Activated CD4-positive, alpha-beta T cell treated with anti-CD3 and anti-CD28 coated beads, Interleukin-2, amount 50 U/mL, for 1 hour (primary cell): ENCODE data around the gene DHPS.
"Not testable (repeated sequence)": the region's sequence is repeated elsewhere in the genome, so short reads cannot be mapped to it uniquely, and the experiment has no call there.

Experiments
- DNase-seq: peaks from one replicate; pipeline ENCODE4 v3.0.0-alpha.2; 2020

The DHPS gene

DNA sequence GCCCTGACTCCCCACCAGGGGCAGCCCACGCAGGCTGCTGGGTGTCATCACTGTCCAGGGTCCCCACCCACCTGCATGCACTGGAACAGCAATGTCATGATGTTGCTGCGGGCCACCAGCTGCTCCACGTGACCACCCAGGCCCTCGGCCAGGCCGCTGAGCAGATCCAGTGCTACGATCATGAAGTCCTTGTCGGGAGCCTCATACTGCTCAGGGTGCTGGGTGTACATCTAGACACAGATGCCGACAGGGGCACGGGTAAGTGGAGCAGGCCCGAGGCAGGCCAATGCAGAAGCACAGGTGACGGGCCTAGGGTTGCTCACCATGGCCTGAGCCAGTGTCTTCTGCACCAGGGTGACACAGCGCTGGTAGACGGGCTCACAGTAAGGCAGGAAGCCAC is 23.5 kb upstream of the DHPS start:
- no peak for DNase-seq

DNA sequence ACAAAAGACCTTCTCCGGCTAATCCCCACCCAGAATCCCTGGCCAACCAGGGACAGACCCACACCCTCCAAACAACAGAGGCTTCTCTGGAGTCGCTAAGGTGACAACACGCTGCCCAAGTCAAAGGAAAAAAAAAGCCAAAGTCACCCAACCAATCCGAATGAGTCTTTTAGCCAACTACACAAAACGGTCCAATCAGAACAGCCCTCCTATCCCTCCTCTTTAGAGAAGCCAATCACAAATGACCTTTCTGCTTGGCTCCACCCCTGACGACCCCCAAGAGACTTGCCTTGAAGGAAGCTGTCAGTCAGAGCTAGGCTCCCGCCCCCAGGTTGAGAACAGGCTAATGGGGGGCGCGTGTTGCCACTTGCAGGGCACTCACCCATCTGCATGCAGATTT is 21.4 kb upstream of the DHPS start:
- no peak for DNase-seq

DNA sequence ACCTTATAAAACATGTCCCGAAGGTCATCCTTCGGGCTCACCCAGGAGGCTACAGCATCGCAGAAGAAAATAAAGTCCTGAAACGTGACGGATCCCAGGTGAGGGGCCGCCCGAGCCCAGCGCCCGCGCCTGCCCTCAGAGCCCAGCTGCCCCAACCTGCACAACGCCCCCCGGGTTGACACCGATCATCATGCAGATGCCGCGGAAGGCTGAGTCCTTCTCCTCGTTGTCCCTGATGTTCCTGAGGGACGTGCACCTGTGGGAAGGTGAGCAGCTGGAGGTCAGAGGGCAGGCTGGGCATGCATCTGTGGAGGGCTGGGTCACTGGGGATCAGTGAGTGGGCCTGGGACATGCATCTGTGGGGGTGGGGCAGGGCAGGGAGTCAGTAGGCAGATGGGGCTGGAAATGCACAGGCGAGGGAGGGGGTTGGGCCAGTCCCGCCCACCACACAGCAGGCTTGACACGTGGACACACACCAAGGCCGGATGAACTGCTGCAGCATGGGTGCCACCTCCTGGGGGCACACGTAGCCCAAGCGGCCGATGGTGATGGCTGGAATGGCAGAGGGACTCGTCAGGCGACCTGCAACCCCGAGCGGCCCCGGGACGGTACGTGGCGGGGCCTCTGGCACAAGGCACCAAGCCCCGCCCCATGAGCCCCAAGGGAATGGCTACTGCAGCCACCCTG is 20.1 kb upstream of the DHPS start:
- DNase-seq: no peak

DNA sequence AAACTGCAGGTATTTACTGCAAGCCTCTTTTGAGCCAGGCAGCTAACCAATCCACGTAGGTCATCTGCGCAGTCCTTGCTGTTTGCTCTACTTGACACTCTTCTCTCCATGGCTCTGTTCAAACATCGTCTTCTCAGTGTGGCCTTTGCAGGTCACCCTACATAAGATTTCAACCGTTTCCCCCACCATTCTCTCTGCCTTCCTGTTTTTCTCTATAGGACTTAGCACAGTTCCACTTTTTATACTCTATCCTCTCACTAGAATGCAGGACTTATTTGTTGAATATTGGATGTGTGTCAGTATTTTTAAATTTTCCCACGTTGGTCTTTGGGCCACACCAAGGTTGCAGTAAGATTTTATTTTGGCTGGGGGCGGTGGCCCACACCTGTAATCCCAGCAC is 16.5 kb upstream of the DHPS start:
- no peak for DNase-seq

DNA sequence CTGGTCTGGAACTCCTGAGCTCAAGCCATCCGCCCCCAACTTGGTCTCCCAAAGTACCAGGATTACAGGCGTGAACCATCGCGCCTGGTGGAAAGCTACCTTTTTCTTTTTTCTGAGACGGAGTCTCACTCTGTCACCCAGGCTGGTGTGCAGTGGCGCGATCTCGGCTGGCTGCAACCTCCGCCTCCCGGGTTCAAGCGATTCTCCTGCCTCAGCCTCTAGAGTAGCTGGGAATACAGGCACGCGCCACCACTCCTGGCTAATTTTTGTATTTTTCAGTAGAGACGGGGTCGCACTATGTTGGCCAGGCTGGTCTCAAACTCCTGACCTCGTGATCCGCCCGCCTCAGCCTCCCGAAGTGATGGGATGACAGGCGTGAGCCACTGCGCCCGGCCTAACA is 15.7 kb upstream of the DHPS start:
- not testable (repeated sequence) for DNase-seq

DNA sequence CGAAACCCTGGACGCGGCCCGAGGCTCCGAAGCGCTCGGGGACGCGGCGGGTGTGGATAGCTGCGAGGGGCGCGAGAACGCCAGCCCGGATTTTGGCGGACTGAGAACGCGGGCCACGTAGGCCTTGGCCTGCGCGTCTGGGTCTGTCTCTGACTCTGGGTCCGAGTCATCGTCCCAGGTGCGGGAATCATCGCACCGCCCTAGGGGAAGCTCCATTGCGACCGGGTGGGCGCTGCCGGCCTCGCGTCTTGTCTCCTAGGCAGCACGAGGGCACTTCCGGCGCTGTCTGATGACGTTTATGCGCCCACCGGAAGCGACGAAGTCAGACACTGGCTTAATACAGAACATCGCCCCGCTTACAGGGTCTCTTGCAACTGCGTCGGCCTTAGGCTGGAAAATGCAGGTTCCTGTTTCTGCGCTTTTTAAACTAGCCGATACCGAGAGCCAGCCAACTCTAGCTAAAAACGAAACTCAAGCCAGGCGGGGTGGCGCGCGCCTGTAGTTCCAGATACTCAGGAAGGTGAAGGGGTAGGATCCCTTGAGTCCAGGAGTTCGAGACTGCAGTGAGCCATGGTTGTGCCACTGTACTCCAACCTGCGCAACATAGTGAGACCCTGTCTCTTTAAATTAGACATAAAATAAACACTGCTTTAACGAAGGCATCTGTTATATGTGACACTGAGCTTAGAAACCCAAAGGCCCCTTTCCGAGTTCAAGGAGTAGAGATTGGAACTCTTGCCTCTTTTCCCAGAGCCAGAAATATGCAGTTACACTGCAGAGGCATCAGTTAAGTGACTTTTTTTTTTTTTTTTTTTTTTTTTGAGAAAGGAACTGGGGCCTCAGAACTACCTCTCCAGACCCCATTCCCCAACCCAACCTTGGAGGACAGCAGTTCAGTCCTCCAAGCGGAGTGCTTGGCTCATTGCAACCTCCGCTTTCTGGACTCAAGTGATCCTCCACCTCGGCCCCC is 15.0 kb upstream of the DHPS start, which contains the start of gene FBXW9:
Gene FBXW9, minus strand, starts transcription at position 266 of the 970 bp plus-strand sequence. Its CDS starts 50 bp downstream, at position 216.
- peak; percentile 98 for DNase-seq

DNA sequence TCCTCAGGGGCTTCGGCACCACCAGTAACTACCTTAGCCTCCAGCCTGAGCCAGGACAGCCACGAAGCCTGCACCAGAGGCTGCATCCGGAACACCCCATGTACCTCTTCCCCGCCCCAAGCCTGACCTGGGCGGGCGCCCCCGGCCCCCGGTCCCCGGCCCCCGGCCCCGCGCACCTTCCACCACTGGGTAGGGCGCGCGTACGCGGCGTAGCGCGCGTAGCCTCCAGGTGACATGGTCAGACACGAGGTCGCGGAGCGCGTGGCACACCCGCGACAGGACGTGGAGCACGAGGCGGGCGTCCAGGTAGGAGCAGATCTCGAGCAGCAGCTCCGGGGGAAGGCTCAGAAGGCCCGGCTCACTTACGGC is 14.3 kb upstream of the DHPS start:
- peak; percentile 10 for DNase-seq

DNA sequence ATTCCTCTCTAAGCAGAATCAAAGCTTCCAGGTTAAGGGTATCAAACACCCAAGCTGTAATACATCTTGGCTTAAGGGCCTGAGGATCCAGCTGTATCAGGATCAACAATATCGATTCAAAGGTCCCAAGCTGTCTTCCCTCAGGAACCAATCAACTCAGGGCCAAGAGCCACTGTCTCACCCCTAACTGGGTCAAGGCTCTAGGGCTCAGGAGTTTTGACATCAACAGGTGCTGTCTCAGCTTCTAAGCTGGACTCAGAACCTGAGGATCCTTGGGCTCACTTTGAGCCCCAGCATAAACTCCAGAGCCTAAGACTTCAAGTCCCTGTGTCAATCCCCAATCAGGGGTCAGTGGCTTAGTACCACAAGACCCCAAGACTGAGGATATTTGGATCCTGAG is 13.8 kb upstream of the DHPS start:
- DNase-seq: no peak

DNA sequence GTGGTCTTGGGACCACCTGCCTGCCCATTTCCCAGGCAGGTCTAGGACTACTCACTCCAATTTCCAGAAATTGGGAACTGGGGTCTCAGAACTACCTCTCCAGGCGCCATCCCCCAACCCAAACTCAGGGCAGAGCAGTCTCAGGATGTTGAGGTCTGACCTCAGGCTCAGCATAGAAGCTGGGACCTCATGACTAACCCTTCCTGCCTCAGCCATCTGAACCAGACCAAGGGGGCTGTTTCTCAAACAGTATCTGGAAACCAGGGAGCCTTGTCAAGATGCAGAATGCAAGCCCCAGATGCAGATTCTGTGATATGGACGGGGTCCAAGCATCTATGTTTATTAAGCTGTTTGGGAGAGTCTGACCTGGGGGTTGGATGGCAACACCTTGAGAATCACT is 13.4 kb upstream of the DHPS start:
- DNase-seq: no peak

DNA sequence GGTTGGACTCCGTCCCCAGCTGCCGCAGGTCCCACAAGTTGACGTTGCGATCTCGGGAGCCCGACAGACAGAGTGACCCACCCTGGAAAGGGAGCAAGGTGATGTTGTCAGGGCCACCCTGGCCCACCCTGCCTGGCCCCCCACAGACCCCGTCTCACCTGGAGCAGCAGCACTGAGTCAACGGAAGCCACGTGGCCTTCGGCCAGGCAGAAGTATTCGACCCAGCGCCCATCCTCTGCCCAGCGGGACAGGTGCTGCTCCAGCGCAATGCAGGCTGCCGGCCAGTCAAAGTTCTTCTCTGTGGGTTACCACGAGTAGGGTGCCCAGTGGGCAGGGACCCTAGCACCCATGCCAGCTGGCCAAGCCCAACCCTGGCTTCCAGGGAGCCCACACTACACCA is 13.0 kb upstream of the DHPS start:
- no peak for DNase-seq

DNA sequence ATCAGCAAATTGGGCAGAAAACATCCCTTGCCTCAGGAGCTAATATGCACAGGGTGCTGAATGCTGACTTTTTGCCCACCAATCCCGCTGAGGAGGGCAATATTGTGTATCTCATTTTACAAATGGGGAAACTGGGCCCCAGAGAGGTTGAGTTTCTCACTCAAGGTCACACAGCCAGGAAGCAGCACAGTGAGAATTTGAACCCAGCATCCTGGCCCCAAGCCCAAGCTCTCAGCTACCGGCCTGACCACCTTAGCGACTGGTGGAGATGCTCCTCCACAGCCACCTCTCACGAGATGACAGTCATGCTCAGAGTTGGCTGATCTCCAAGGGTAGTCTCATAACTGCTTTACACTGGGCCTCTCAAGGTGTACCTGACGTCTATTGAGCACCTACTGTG is 11.3 kb upstream of the DHPS start:
- no peak for DNase-seq

DNA sequence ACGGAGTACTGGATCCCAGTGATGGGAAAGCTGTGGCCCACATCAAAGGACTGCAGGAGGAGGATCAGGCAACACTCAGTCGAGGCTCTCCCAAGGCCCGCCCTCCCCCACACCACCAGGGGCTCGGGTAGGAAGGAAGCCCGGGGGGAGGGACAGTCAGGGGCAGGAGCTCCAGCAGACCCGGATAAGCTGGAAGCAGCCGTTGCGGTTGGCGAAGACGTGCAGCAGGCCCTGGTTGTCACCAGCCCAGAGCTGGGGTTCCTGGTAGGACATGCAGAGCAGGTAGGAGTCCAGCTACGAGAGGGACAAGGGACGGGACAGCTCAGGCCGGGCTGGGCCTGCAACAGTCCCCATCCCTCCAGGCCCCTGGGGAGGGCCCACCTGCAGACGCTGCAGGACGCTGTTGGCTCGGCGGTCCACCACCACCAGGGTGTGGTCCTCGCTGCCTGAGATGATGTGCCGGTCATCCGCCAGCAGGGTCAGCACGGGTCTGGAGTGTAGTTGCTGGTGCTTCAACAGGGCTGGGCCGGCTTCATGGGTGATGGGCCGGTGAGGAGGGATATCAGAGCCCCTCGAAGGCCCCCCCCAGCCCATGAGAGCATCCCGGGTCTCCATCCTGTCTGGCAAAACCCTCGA is 8.0 kb upstream of the DHPS start:
- DNase-seq: no peak

DNA sequence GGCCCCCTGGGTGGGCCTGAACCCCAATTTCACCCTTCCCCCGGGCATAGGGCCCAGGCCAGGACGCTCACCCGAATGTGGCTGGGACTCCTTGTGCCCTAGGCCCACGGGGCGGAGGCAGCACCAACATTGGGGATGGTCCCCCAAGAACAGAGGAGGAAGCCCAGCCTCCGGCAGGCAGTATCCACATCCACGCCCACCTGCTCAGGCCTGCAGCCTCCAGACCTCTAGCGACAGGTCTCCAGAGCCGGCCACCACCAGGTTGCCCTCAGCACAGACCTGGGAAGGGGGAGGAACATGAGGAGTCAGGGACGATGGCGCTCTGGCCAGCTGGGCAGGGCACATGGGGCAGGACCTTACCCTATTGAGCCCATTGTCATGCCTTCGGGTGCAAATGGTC is 7.3 kb upstream of the DHPS start:
- no peak for DNase-seq

DNA sequence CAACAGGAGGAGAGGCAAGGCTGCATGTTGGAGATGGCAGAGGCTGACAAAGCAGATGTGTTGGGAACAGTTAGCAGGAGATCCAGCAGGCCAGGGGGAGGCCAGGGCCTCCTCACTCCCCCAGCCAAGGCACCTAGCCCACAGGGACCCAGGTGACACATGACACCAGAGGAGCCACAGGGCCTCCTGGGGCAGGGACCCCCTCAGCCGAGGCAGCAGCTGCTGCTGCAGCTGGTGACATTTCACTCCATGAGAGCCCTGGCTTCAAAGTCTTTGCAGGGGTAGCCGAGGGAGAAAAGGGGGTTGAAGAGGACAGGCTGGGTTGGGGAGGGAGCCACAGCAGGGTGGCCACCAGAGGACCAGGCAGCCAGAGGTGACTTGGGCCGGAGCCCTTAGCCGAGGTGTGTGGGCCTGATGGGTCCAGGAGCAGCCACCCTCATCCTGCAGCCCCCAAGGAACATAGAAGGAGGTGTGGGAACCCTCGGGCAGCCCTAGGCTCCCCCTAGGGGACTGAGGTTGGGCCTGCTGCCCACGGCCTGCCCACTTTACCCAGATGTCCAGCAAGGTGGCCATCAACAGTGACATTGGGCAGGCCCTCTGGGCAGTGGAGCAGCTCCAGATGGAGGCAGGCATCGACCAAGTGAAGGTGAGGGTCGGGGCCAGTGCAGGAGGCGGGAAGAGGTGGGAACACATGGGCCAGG is 6.0 kb upstream of the DHPS start, which contains the start of gene GNG14:
Gene GNG14, plus strand, starts transcription at position 503 of the 701 bp plus-strand sequence. Its CDS starts 51 bp downstream, at position 554.
- no peak for DNase-seq

DNA sequence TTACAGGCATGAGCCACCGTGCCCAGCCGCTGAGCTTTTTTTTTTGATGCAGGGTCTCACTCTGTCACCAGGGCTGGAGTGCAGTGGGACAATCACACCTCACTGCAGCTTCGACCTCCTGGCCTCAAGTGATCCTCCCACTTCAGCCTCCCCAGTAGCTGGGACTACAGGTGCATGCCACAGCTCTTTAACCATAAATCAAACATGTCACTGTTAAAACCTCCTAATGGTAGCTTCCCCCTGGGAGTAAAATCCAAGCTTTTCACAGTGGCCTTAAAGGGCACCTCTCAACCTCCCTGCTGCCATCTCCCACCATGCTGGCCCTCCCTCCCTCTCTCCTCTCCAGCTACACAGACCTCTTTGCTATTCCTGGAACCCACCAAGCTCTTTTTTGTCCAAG is 4.2 kb upstream of the DHPS start:
- no peak for DNase-seq

DNA sequence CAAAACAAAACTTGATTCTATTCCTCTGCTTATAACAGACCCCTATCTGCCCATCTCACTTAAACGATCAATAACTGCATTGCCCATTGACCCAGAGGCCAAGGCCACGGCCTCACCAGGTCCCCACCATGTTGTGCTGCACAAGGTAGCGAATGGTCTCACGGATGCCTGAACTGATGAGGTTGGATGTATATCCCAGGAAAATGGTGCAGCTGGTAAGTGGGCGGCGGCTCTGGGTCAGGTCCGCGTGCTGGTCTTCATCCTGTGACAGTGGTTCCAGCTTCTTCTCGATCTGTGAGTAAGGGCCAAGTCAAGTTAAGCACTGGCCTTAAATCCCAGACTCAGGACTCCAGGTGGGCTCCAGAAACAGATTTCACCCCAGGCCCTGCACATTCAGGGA is 1.6 kb downstream of the DHPS start:
- DNase-seq: no peak

DNA sequence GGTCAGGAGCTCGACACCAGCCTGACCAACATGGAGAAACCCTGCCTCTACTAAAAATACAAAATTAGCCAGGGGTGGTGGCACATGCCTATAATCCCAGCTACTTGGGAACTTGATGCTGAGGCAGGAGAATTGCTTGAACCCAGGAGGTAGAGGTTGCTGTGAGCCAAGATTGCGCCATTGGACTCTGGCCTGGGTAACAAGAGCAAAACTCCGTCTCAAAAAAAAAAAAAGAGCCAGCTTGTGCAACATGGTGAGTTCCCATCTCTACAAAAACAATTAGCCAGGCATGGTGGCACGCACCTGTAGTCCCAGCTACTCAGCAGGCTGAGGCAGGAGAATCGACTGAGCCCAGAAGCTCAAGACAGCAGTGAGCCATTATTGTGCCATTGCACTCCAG is 3.6 kb downstream of the DHPS start:
- not testable (repeated sequence) for DNase-seq

DNA sequence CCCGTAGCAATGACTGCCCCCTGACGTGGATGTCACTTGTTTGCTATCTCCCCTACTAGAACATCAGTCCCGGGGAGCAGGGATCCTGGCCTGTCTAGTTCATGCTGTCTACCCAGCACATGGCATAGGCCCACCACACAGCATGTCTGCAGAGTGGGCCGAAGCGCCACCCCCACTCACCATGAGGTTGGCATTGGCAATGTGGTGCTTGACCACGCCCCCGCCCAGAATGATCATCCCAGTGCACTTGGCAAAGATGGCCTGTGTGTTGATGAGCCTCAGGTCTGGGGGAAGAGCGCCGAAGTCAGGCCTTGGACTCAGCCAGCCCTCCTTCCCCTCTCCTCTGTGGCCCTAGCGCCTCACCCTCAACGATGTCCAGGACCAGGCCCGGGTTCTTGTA is 4.8 kb downstream of the DHPS start:
- DNase-seq: no peak

DNA sequence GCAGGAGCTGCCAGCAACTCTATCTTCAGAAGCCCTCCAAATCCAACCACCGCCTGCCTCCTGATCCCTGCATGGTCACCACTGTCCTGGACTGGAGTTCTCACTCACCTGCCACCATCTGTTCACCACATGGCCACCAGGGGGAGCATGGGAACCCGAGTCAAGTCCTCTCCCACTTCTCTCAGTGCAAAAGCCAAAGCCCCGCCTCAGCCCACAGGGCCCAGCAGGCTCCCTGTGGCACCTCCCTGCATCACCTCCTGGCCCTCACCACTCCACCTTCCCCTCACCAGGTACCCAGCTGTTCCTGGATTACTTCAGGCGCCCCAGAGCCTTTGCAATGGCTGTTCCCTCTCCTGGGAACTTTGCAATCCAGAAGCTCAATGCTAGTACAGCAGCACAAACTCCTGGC is 5.3 kb downstream of the DHPS start:
- peak; percentile 86 for DNase-seq

DNA sequence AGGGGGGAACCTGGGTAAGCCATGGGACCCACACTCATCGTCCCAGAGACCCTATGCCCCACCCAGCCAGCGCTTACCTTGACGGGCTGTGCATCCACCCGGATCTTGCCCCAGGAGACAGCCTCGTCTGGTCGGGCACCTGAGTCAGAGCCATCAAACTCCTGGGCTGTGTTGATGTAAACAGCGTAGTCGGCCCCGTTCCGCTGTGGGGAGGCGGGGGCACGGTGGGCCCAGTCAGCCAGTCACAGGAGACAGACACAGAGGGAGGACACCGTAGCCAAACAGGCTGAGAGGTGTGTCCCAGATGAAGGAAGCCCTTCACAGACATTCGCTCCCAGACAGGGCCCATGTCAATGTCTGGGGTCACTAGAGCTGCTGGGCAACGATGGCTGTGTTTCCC is 5.7 kb downstream of the DHPS start:
- no peak for DNase-seq

DNA sequence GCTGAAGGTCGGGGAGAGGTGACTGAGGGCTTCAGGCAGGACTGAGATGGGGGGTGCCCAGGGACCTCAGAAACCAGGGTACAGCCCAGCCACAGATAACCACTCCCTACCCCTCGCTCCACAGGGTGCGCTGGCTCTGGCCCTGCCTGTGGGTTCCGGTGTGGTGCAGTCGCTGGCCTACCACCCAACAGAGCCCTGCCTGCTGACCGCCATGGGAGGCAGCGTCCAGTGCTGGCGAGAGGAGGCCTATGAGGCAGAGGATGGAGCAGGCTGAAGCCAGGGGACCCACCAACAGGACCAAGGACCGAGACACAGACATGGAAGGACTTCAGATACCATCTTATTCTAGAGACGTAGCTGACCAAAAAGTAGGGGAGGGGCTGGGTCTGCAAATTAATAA is 6.3 kb downstream of the DHPS start:
- no peak for DNase-seq

DNA sequence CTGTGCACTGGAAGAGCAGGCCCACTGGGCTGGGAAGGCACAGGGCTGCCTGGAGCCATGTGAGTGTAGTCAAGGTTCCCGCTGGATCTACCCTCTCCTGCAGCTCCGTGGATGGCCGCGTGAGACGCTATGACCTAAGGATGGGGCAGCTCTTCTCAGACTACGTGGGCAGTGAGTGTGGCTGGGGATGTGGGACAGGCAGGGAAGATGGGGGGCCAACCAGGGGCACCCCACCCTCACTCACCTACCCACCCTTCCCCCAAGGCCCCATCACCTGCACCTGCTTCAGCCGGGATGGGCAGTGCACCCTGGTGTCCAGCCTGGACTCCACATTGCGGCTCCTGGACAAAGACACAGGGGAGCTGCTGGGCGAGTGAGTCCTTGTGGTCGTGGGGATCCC is 8.9 kb downstream of the DHPS start:
- no peak for DNase-seq
